ENCODE results near the gene FLOT1. TPM values are rescaled to one million over a fixed set of nuclear protein-coding genes. Genes with fewer than 3 reads are reported as not detected.

Gene FLOT1
- total RNA-seq, 1 experiment from 2014 or later = 110 TPM

DNA sequence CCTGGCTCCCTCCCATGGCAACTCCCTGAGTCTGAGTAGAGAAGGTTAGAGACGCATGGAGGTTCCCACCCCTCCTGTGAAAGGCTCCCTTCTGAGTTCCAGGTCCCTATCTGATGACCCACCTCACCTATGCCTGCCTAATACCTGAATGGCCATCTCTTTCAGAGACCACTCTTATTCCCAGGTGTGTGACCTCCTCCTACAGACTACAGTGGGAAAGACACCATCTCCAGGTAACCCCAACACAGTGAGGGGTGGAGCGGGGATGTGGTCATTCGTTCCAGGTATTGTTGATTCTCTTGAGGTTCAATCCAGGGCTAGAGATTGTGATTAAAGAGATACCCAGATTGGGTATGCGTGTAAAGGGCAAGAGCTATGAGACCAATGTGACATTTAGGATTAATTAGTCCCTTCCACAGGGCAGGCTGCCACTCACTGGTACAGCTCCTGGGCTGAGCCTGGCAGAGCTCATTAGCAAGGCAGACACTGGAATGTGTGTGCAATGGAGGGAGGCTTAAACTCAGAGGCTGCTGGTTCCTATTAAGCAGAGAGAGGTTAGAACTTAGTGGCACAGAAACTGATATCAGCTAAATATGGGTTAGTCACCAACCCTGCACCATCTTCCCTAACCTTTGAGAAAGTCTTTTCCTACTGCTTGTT lies 48.4 kb upstream of the FLOT1 start (continued):
- TF ChIP-seq MAX (CRISPR knock-in tag; IDR thresholded peaks at IDR 0.05) (no peak), TP53 (CRISPR knock-in tag; IDR thresholded peaks at IDR 0.05) (no peak), SP1 (CRISPR knock-in tag; conservative IDR thresholded peaks at IDR 0.05) (no peak)
- TF ChIP-seq, protein P1, sequence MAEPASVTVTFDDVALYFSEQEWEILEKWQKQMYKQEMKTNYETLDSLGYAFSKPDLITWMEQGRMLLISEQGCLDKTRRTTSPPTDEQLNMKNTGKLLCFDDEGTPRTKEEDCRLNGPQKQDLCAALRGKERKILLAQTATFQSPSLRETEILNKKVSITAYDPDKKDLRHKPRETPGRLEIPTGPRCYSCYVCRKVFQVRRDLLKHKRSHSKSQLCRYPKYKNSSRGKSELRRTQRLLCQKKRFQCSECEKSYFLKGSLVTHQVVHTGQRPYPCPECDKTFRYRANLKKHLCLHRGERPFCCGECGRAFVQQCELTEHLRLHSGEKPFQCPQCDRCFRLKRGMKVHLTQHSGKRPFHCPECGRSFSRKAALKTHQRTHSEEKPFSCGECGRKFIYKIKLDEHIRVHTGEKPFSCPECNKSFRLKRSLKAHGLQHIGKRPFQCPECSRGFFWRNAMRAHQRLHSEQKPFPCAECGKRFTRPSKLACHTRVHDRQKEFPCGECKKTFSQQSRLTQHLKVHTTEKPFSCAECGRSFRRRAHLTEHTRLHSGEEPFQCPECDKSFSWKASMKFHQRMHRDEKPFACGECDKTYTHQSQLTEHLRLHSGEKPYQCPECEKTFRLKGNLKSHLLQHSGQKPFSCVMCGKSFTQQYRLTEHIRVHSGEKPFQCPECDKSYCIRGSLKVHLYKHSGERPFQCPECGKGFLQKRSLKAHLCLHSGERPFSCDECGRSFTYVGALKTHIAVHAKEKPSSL (CRISPR knock-in tag; conservative IDR thresholded peaks at IDR 0.05) = no peak
- TF ChIP-seq, protein P2, sequence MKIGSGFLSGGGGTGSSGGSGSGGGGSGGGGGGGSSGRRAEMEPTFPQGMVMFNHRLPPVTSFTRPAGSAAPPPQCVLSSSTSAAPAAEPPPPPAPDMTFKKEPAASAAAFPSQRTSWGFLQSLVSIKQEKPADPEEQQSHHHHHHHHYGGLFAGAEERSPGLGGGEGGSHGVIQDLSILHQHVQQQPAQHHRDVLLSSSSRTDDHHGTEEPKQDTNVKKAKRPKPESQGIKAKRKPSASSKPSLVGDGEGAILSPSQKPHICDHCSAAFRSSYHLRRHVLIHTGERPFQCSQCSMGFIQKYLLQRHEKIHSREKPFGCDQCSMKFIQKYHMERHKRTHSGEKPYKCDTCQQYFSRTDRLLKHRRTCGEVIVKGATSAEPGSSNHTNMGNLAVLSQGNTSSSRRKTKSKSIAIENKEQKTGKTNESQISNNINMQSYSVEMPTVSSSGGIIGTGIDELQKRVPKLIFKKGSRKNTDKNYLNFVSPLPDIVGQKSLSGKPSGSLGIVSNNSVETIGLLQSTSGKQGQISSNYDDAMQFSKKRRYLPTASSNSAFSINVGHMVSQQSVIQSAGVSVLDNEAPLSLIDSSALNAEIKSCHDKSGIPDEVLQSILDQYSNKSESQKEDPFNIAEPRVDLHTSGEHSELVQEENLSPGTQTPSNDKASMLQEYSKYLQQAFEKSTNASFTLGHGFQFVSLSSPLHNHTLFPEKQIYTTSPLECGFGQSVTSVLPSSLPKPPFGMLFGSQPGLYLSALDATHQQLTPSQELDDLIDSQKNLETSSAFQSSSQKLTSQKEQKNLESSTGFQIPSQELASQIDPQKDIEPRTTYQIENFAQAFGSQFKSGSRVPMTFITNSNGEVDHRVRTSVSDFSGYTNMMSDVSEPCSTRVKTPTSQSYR (CRISPR knock-in tag; IDR thresholded peaks at IDR 0.05) = no peak
- TF ChIP-seq, protein P3, sequence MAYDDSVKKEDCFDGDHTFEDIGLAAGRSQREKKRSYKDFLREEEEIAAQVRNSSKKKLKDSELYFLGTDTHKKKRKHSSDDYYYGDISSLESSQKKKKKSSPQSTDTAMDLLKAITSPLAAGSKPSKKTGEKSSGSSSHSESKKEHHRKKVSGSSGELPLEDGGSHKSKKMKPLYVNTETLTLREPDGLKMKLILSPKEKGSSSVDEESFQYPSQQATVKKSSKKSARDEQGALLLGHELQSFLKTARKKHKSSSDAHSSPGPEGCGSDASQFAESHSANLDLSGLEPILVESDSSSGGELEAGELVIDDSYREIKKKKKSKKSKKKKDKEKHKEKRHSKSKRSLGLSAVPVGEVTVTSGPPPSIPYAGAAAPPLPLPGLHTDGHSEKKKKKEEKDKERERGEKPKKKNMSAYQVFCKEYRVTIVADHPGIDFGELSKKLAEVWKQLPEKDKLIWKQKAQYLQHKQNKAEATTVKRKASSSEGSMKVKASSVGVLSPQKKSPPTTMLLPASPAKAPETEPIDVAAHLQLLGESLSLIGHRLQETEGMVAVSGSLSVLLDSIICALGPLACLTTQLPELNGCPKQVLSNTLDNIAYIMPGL (CRISPR knock-in tag; IDR thresholded peaks at IDR 0.05) = no peak

DNA sequence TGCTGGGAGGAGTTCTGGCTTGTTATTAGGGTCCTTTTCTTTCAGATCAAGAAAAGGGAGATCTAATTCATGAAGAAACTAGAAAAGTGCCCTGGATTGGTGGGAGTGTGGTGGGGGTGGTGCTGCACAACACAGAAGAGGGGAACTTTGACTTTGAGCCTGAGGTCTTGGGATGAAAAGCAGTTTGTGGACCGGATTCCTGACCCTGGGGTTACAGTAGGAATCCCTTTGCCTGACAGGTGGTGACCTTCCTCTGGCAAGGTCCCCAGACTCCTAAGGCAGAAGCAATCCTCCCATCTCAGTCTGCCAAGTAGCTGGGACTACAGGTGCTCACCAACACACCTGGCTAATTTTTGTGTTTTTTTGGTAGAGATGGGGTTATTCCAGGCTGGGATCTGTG lies 47.1 kb upstream of the FLOT1 start:
- peaks cover 29% of the 10 kb centered on the region for H3K27me3 Mint-ChIP-seq (ENCODE audit: low read depth)
- H3K4me3 Mint-ChIP-seq = no peak overlapping the region
- no peak for ATAC-seq
- DNase-seq (ENCODE audit: low spot score) = no peak
- ChIA-PET CTCF (interaction anchor here (0.9 kb wide), 1 partner anchor 48 kb away, joined by 3 read pairs; no protein-coding TSS in a partner anchor), POLR2A (no interaction called here)
- no peaks in the 10 kb centered on the region for H3K36me3 Mint-ChIP-seq
- H3K4me1 Mint-ChIP-seq = peaks cover 6% of the 10 kb centered on the region; the same call in 1 of the 2 replicates
- H3K27ac Mint-ChIP-seq = no peak overlapping the region
- peaks cover 6% of the 10 kb centered on the region; the same call in 1 of the 2 replicates for H3K9me3 Mint-ChIP-seq
- TF ChIP-seq ERG (CRISPR knock-in tag; IDR thresholded peaks at IDR 0.05) = no peak
- TF ChIP-seq NR1H2 (CRISPR knock-in tag; IDR thresholded peaks at IDR 0.05) = no peak
- no peak for TF ChIP-seq ATF6 (CRISPR knock-in tag; IDR thresholded peaks at IDR 0.05)
- TF ChIP-seq ZNF416 (CRISPR knock-in tag; IDR thresholded peaks at IDR 0.05) = no peak
- TF ChIP-seq, protein P4, sequence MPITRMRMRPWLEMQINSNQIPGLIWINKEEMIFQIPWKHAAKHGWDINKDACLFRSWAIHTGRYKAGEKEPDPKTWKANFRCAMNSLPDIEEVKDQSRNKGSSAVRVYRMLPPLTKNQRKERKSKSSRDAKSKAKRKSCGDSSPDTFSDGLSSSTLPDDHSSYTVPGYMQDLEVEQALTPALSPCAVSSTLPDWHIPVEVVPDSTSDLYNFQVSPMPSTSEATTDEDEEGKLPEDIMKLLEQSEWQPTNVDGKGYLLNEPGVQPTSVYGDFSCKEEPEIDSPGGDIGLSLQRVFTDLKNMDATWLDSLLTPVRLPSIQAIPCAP (CRISPR knock-in tag; IDR thresholded peaks at IDR 0.05) = no peak
- TF ChIP-seq, protein P5, sequence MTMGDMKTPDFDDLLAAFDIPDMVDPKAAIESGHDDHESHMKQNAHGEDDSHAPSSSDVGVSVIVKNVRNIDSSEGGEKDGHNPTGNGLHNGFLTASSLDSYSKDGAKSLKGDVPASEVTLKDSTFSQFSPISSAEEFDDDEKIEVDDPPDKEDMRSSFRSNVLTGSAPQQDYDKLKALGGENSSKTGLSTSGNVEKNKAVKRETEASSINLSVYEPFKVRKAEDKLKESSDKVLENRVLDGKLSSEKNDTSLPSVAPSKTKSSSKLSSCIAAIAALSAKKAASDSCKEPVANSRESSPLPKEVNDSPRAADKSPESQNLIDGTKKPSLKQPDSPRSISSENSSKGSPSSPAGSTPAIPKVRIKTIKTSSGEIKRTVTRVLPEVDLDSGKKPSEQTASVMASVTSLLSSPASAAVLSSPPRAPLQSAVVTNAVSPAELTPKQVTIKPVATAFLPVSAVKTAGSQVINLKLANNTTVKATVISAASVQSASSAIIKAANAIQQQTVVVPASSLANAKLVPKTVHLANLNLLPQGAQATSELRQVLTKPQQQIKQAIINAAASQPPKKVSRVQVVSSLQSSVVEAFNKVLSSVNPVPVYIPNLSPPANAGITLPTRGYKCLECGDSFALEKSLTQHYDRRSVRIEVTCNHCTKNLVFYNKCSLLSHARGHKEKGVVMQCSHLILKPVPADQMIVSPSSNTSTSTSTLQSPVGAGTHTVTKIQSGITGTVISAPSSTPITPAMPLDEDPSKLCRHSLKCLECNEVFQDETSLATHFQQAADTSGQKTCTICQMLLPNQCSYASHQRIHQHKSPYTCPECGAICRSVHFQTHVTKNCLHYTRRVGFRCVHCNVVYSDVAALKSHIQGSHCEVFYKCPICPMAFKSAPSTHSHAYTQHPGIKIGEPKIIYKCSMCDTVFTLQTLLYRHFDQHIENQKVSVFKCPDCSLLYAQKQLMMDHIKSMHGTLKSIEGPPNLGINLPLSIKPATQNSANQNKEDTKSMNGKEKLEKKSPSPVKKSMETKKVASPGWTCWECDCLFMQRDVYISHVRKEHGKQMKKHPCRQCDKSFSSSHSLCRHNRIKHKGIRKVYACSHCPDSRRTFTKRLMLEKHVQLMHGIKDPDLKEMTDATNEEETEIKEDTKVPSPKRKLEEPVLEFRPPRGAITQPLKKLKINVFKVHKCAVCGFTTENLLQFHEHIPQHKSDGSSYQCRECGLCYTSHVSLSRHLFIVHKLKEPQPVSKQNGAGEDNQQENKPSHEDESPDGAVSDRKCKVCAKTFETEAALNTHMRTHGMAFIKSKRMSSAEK (CRISPR knock-in tag; IDR thresholded peaks at IDR 0.05; ENCODE audit: borderline replicate concordance) = no peak
- TF ChIP-seq E2F5 (CRISPR knock-in tag; IDR thresholded peaks at IDR 0.05) = no peak
- no peak for TF ChIP-seq ESRRA (CRISPR knock-in tag; IDR thresholded peaks at IDR 0.05; ENCODE audit: borderline replicate concordance)
- TF ChIP-seq PREB (CRISPR knock-in tag; IDR thresholded peaks at IDR 0.05; ENCODE audit: borderline replicate concordance) = no peak

Measured in WTC11 (cell line).